PC-3 (cell line): ENCODE measurements around the gene DRG2. TPM values are rescaled to one million over a fixed set of nuclear protein-coding genes. Genes with fewer than 3 reads are reported as not detected.

Experiments
- ATAC-seq: fragments of 200-7000 bp; cut with Tn5 transposase; 2 replicates; pipeline ENCODE4 v1.9.1; 2020; ENCODE audit warnings: mild to moderate bottlenecking, moderate library complexity
- BruUV-seq: library from RNA; stranded (reverse); fragments of 400-500 nt; replicated peaks from 2 replicates; lab custom pipeline; 2021; lab: Mats Ljungman, UMichigan
- CTCF ChIA-PET: fragments of 300-600 bp; sonication (Branson Sonifier 250); formaldehyde crosslinking; loops from one replicate; lab custom pipeline; 2022; ENCODE audit warnings: antibody characterized with exemption; lab: Charles Lee
- POLR2A ChIA-PET: fragments of 300-600 bp; sonication (Branson Sonifier 250); formaldehyde crosslinking; loops from one replicate; lab custom pipeline; 2022; ENCODE audit warnings: antibody characterized with exemption; ENCODE audit not compliant: unreplicated experiment; lab: Charles Lee
- DNase-seq: peaks from one replicate; pipeline ENCODE4 v3.0.0-alpha.2; 2015
- H2AFZ ChIP-seq: fragments of 300-600 bp; sonication (generic); 2 replicates; pipeline ENCODE4 v1.6.0; 2016; ENCODE audit warnings: antibody characterized with exemption, low read length
- H3F3A ChIP-seq: fragments of 300-600 bp; sonication (generic); one replicate; pipeline ENCODE4 v1.6.0; 2017; ENCODE audit warnings: antibody characterized with exemption, low read length, control low read depth, mild to moderate bottlenecking; ENCODE audit not compliant: unreplicated experiment
- H3K27ac ChIP-seq: fragments of 300-600 bp; sonication (generic); 2 replicates; pipeline ENCODE4 v1.5.1; 2016; ENCODE audit warnings: mild to moderate bottlenecking, low read length
- H3K27me3 ChIP-seq: fragments of 300-600 bp; sonication (generic); 2 replicates; pipeline ENCODE4 v1.6.1; 2016; ENCODE audit warnings: low read length, mixed read lengths
- H3K36me3 ChIP-seq: fragments of 300-600 bp; sonication (generic); 2 replicates; pipeline ENCODE4 v1.6.1; 2016; ENCODE audit warnings: low read depth, mixed run types, low read length, mixed read lengths
- H3K4me1 ChIP-seq: fragments of 300-600 bp; sonication (generic); 2 replicates; pipeline ENCODE4 v1.5.1; 2016; ENCODE audit warnings: low read length; ENCODE audit not compliant: insufficient read depth
- H3K4me2 ChIP-seq: fragments of 300-600 bp; sonication (generic); 2 replicates; pipeline ENCODE4 v1.6.0; 2016; ENCODE audit warnings: low read length
- H3K4me3 ChIP-seq: fragments of 300-600 bp; sonication (generic); 2 replicates; pipeline ENCODE4 v1.5.1; 2016; ENCODE audit warnings: mild to moderate bottlenecking, low read length, mixed read lengths
- H3K79me2 ChIP-seq: fragments of 300-600 bp; sonication (generic); 2 replicates; pipeline ENCODE4 v1.6.1; 2017; ENCODE audit warnings: low read length, mixed read lengths
- H3K9ac ChIP-seq: fragments of 300-600 bp; sonication (generic); 2 replicates; pipeline ENCODE4 v1.6.0; 2016; ENCODE audit warnings: mild to moderate bottlenecking, low read length
- H3K9me2 ChIP-seq: fragments of 300-600 bp; sonication (generic); replicated peaks from 2 replicates; pipeline ENCODE4 v1.6.1; 2016; ENCODE audit warnings: mixed run types, low read length, mixed read lengths
- H3K9me3 ChIP-seq: fragments of 300-600 bp; sonication (generic); 2 replicates; pipeline ENCODE4 v1.6.1; 2016; ENCODE audit warnings: low read length, mixed read lengths
- H4K20me1 ChIP-seq: fragments of 300-600 bp; sonication (generic); 2 replicates; pipeline ENCODE4 v1.6.1; 2016; ENCODE audit warnings: low read length, mixed read lengths
- EZH2 ChIP-seq: fragments of 300-600 bp; sonication (generic); IDR thresholded peaks from one replicate; pipeline ENCODE4 v1.6.1; 2017; ENCODE audit warnings: antibody characterized with exemption, mild to moderate bottlenecking, low read length; ENCODE audit not compliant: unreplicated experiment
- EZH2phosphoT487 ChIP-seq: fragments of 300-600 bp; sonication (generic); IDR thresholded peaks from 2 replicates; pipeline ENCODE4 v1.6.1; 2018; ENCODE audit warnings: mild to moderate bottlenecking, antibody characterized with exemption, low read length, borderline replicate concordance
- intact Hi-C: fragments of 100-400 bp; cut with micrococcal nuclease; formaldehyde crosslinking; loops from 2 replicates; pipeline ENCODE4 v1.9.0; 2023
- total RNA-seq: library from RNA; depleted of rRNA; stranded (reverse); fragments of >200 nt; gene quantifications from 2 replicates; pipeline ENCODE4 v1.2.3, GENCODE V29; 2014
- TF ChIP-seq, protein P1 (sequence below): fragments of 300-600 bp; sonication (generic); conservative IDR thresholded peaks from 2 replicates; pipeline ENCODE4 v1.5.1; 2017; ENCODE audit warnings: antibody characterized with exemption, low read depth, mild to moderate bottlenecking, low read length

DRG2 gene
- total RNA-seq, 1 experiment from 2014 or later = 102 TPM

DNA sequence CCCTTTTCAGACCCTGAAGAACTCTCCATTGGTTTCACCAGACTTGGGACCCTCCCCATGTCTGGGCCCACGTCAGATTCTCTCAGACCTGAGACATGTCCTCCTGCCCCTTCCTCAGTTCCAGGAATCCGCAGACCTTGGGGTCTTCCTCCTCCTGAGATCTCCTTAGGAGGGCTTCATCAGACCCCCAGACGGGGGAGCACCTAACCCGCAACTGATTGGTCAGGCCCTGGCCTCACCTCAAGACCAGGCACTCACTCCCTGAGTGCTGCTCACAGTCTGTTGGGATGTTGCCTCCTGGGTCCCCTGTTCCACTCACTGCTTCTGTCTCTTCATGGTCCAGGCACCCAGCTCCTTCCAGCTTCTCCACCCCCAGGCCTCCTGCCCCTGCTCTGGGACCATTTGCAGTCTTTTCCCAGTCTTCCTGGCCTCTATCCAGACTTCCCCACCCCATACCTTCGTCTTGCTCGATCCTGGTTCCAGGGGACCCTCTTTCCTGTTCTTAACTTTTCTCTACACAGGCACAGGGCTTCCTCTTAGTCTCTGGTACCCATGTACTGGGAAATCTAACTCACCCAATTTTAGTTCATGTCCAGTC is 47.4 kb upstream of the DRG2 start:
- DNase-seq (no peak), ATAC-seq (no peak)
- Histone ChIP-seq H3K36me3 (no peaks in the 10 kb centered on the region), H3K4me1 (peaks cover 33% of the 10 kb centered on the region), H2AFZ (peak overlapping the region; percentile 92), H3F3A (no peaks in the 10 kb centered on the region), H3K9ac (peak overlapping the region; percentile 84), H3K9me2 (no peaks in the 10 kb centered on the region), H3K4me2 (peak overlapping the region; percentile 100), H3K9me3 (no peaks in the 10 kb centered on the region), H3K27me3 (no peaks in the 10 kb centered on the region), H4K20me1 (no peaks in the 10 kb centered on the region), H3K79me2 (peaks cover 76% of the 10 kb centered on the region), H3K27ac (no peak overlapping the region), H3K4me3 (peak overlapping the region; percentile 79)
- ChIA-PET CTCF (no interaction called here), POLR2A (no interaction called here)
- TF ChIP-seq, protein P1, sequence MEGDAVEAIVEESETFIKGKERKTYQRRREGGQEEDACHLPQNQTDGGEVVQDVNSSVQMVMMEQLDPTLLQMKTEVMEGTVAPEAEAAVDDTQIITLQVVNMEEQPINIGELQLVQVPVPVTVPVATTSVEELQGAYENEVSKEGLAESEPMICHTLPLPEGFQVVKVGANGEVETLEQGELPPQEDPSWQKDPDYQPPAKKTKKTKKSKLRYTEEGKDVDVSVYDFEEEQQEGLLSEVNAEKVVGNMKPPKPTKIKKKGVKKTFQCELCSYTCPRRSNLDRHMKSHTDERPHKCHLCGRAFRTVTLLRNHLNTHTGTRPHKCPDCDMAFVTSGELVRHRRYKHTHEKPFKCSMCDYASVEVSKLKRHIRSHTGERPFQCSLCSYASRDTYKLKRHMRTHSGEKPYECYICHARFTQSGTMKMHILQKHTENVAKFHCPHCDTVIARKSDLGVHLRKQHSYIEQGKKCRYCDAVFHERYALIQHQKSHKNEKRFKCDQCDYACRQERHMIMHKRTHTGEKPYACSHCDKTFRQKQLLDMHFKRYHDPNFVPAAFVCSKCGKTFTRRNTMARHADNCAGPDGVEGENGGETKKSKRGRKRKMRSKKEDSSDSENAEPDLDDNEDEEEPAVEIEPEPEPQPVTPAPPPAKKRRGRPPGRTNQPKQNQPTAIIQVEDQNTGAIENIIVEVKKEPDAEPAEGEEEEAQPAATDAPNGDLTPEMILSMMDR = no peak
- TF ChIP-seq EZH2phosphoT487 (no peak), EZH2 (no peak)
- BruUV-seq = no TSS peak
- intact Hi-C loops = no loop called here

GRCh38 chr17:18041776-18042175 is 46.0 kb upstream of the DRG2 start:
- Histone ChIP-seq H3K9me3 (no peaks in the 10 kb centered on the region), H3K27ac (no peak overlapping the region), H3K9me2 (no peaks in the 10 kb centered on the region), H4K20me1 (no peaks in the 10 kb centered on the region), H3K9ac (no peak overlapping the region), H3K4me2 (peak overlapping the region; percentile 100), H3K27me3 (no peaks in the 10 kb centered on the region), H3K79me2 (peaks cover 63% of the 10 kb centered on the region), H3K36me3 (no peaks in the 10 kb centered on the region; the same call in 1 of the 2 replicates), H3K4me1 (peaks cover 33% of the 10 kb centered on the region), H3K4me3 (peak overlapping the region; percentile 79; the same call in 1 of the 2 replicates), H3F3A (no peaks in the 10 kb centered on the region), H2AFZ (no peak overlapping the region)
- ChIA-PET POLR2A (no interaction called here), CTCF (no interaction called here)
- DNase-seq (peak; percentile 56), ATAC-seq (no peak)
- intact Hi-C loops = no loop called here
- TF ChIP-seq EZH2 = no peak
- no peak for TF ChIP-seq EZH2phosphoT487
- TF ChIP-seq, protein P1 = no peak
- no TSS peak for BruUV-seq

DNA sequence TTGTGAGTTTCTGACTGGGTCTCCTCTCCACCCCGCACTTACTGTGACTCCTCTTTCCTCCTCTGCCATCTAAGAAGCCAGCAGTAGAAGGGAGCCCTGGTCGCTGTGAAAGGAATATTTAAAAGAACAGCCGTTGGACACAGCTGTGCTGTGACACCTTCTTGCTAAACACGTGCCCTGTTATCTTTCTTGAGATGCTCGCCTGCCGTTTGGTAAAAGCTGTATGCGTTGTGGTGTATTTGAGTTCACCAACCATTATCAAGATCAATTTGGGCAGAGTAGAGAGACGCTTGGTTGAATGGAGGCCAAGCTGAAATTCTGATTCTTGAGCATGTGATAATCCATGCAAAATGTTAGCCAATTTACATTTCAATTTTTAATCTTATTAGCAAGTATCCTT is 44.8 kb upstream of the DRG2 start:
- H3K4me2 ChIP-seq = no peak overlapping the region
- H3K9me3 ChIP-seq = no peaks in the 10 kb centered on the region
- intact Hi-C loops = no loop called here
- H3K9me2 ChIP-seq = no peaks in the 10 kb centered on the region
- no peak for DNase-seq
- BruUV-seq = no TSS peak
- H3K9ac ChIP-seq = no peak overlapping the region
- H4K20me1 ChIP-seq = no peaks in the 10 kb centered on the region
- TF ChIP-seq, protein P1 = no peak
- TF ChIP-seq EZH2 (no peak), EZH2phosphoT487 (no peak)
- H2AFZ ChIP-seq = no peak overlapping the region
- no peak for ATAC-seq
- H3K27me3 ChIP-seq = no peaks in the 10 kb centered on the region
- CTCF ChIA-PET = no interaction called here
- no peak overlapping the region for H3K27ac ChIP-seq
- peaks cover 28% of the 10 kb centered on the region for H3K4me1 ChIP-seq
- peaks cover 7% of the 10 kb centered on the region; the same call in 1 of the 2 replicates for H3K36me3 ChIP-seq
- H3K4me3 ChIP-seq = no peak overlapping the region
- H3K79me2 ChIP-seq = peaks cover 51% of the 10 kb centered on the region
- POLR2A ChIA-PET = no interaction called here
- H3F3A ChIP-seq = no peaks in the 10 kb centered on the region
